A673 (cell line): ENCODE data around the gene PCARE.

Experiments used
- CTCF ChIP-seq: fragments of 300-800, 200-600 bp; sonication (generic); conservative IDR thresholded peaks from 2 replicates; pipeline ENCODE4 v1.5.1; 2017; ENCODE audit warnings: low read depth, mild to moderate bottlenecking, antibody characterized with exemption, low read length, moderate library complexity, mixed read lengths
- EZH2 ChIP-seq: fragments of 200-600 bp; sonication (generic); IDR thresholded peaks from 2 replicates; pipeline ENCODE4 v1.6.1; 2017; ENCODE audit warnings: borderline replicate concordance, low read depth, mild to moderate bottlenecking, mixed read lengths, antibody characterized with exemption, low read length; ENCODE audit not compliant: poor library complexity, severe bottlenecking

GRCh38 chr2:29106980-29107388 is 32.7 kb upstream of the PCARE start:
- no peak for TF ChIP-seq CTCF
- TF ChIP-seq EZH2: no peak
